SK-N-SH (cell line): ENCODE data around the gene LOXHD1. TPM values are rescaled to one million over a fixed set of nuclear protein-coding genes. Genes with fewer than 3 reads are reported as not detected.

Source experiments
- CTCF ChIA-PET: fragments of 300-600, 350-600 bp; formaldehyde crosslinking; extraction: SDS; loops from one replicate; lab custom pipeline; 2021; lab: Yijun Ruan, JAX
- POLR2A ChIA-PET: fragments of 350-600 bp; sonication (Branson Sonifier 250); formaldehyde crosslinking; extraction: SDS; loops from one replicate; lab custom pipeline; 2020; ENCODE audit warnings: antibody characterized with exemption, inconsistent platforms; lab: Yijun Ruan, JAX
- DNase-seq: peaks from one replicate; pipeline ENCODE4 v3.0.0; 2012
- H2AFZ ChIP-seq: fragments of 200-600 bp; sonication (generic); 2 replicates; pipeline ENCODE4 v1.8.1; 2016; ENCODE audit warnings: antibody characterized with exemption, mild to moderate bottlenecking, low read depth
- H3F3A ChIP-seq: fragments of 200-600 bp; sonication (generic); replicated peaks from 2 replicates; pipeline ENCODE3; 2016; ENCODE audit warnings: antibody characterized with exemption, mild to moderate bottlenecking; ENCODE audit not compliant: insufficient read depth
- H3K27ac ChIP-seq, 2 experiments: fragments of 200-500 bp in 1 of 2; fragments of 200-600 bp in 1 of 2; sonication (Bioruptor generic) in 1 of 2; sonication (generic), shearing (Covaris generic) in 1 of 2; 2 replicates each; pipeline versions ENCODE4 v1.5.1 to v1.6.1; 2014 to 2016; ENCODE audit warnings: low read depth in 2 of 2, inconsistent platforms in 1 of 2, low read length in 1 of 2, mild to moderate bottlenecking in 1 of 2, mixed read lengths in 1 of 2
- H3K27me3 ChIP-seq: fragments of 200-600 bp; sonication (generic), shearing (Covaris generic); 2 replicates; pipeline ENCODE4 v1.6.1; 2016; ENCODE audit warnings: mixed run types; ENCODE audit not compliant: insufficient read depth
- H3K36me3 ChIP-seq, 2 experiments: fragments of 200-500 bp in 1 of 2; fragments of 200-600 bp in 1 of 2; sonication (Bioruptor generic) in 1 of 2; sonication (generic) in 1 of 2; replicated peaks in 1 of 2; 2 replicates each; pipeline versions ENCODE3 to v1.5.1; 2014 to 2016; ENCODE audit warnings: low read length in 1 of 2, mild to moderate bottlenecking in 1 of 2; ENCODE audit not compliant: insufficient read depth in 2 of 2, control insufficient read depth in 1 of 2
- H3K4me1 ChIP-seq, 2 experiments: fragments of 200-500 bp in 1 of 2; fragments of 200-600 bp in 1 of 2; sonication (Bioruptor generic) in 1 of 2; sonication (generic), shearing (Covaris generic) in 1 of 2; 2 replicates each; pipeline versions ENCODE4 v1.5.1 to v1.6.1; 2014 to 2016; ENCODE audit warnings: low read depth in 1 of 2, low read length in 1 of 2, mixed run types in 1 of 2; ENCODE audit not compliant: insufficient read depth in 2 of 2, control insufficient read depth in 1 of 2
- H3K4me2 ChIP-seq: fragments of 200-600 bp; sonication (generic), shearing (Covaris generic); 2 replicates; pipeline ENCODE4 v1.6.1; 2017; ENCODE audit warnings: mixed run types
- H3K4me3 ChIP-seq, 2 experiments: fragments of 200-500 bp in 1 of 2; fragments of 200-600 bp in 1 of 2; sonication (Bioruptor generic) in 1 of 2; sonication (generic), shearing (Covaris generic) in 1 of 2; 2 replicates each; pipeline versions ENCODE4 v1.5.1 to v1.8.1; 2014 to 2016; ENCODE audit warnings: low read depth in 2 of 2, inconsistent platforms in 1 of 2, low read length in 1 of 2, mild to moderate bottlenecking in 1 of 2, mixed read lengths in 1 of 2, moderate library complexity in 1 of 2
- H3K79me2 ChIP-seq: fragments of 200-600 bp; sonication (generic); 2 replicates; pipeline ENCODE4 v1.8.1; 2017; ENCODE audit warnings: mild to moderate bottlenecking; ENCODE audit not compliant: insufficient read depth
- H3K9ac ChIP-seq: fragments of 200-600 bp; sonication (generic); 2 replicates; pipeline ENCODE4 v1.6.1; 2017; ENCODE audit warnings: mixed run types
- H3K9me2 ChIP-seq: fragments of 200-600 bp; sonication (generic); 2 replicates; pipeline ENCODE4 v1.6.1; 2017; ENCODE audit warnings: mixed run types
- H3K9me3 ChIP-seq: fragments of 200-600 bp; sonication (generic); 2 replicates; pipeline ENCODE4 v1.6.1; 2017; ENCODE audit warnings: mixed run types, mild to moderate bottlenecking, moderate library complexity
- H4K20me1 ChIP-seq: fragments of 200-600 bp; sonication (generic); 2 replicates; pipeline ENCODE4 v1.6.1; 2017; ENCODE audit warnings: mild to moderate bottlenecking, mixed run types; ENCODE audit not compliant: insufficient read depth
- CTCF ChIP-seq: fragments of 200-600 bp; sonication (generic); IDR thresholded peaks from 2 replicates; pipeline ENCODE4 v1.6.1; 2017; ENCODE audit warnings: antibody characterized with exemption, mild to moderate bottlenecking, moderate library complexity
- GATA2 ChIP-seq: sonication (generic); formaldehyde crosslinking; IDR thresholded peaks from 2 replicates; pipeline ENCODE4 v1.5.0; 2020; ENCODE audit warnings: mild to moderate bottlenecking, missing genetic modification reagents
- NFIC ChIP-seq: IDR thresholded peaks from 2 replicates; pipeline ENCODE4 v1.4.0; 2012; ENCODE audit warnings: borderline replicate concordance
- NRF1 ChIP-seq: IDR thresholded peaks from 2 replicates; pipeline ENCODE4 v1.6.1; 2012; ENCODE audit warnings: low read depth, mild to moderate bottlenecking, low read length
- POLR2AphosphoS5 ChIP-seq: IDR thresholded peaks from 2 replicates; pipeline ENCODE4 v1.6.1; 2012; ENCODE audit warnings: low read depth, low read length
- RAD21 ChIP-seq: IDR thresholded peaks from 2 replicates; pipeline ENCODE4 v1.6.1; 2012; ENCODE audit warnings: mild to moderate bottlenecking, low read length
- RCOR1 ChIP-seq: fragments of 150-350 bp; IDR thresholded peaks from 2 replicates; pipeline ENCODE4 v1.6.1; 2017; ENCODE audit warnings: antibody characterized with exemption, low read length
- REST ChIP-seq: IDR thresholded peaks from 2 replicates; pipeline ENCODE4 v1.6.1; 2012; ENCODE audit warnings: mild to moderate bottlenecking, low read depth, low read length, moderate library complexity
- RXRA ChIP-seq: IDR thresholded peaks from 2 replicates; pipeline ENCODE4 v1.4.0; 2012; ENCODE audit warnings: low read depth, mild to moderate bottlenecking, borderline replicate concordance
- TAF1 ChIP-seq: IDR thresholded peaks from 2 replicates; pipeline ENCODE4 v1.6.1; 2012; ENCODE audit warnings: low read depth, mild to moderate bottlenecking, low read length, moderate library complexity, borderline replicate concordance
- TCF12 ChIP-seq: IDR thresholded peaks from 2 replicates; pipeline ENCODE4 v1.4.0; 2012
- YY1 ChIP-seq: IDR thresholded peaks from 2 replicates; pipeline ENCODE4 v1.4.0; 2012; ENCODE audit warnings: low read depth, mild to moderate bottlenecking
- WGBS: methylation state at CpG from one replicate; pipeline ENCODE4 v1.1.6; 2017; ENCODE audit warnings: low lambda C conversion rate; 5-methylcytosine and 5-hydroxymethylcytosine counted together
- polyA plus RNA-seq, 3 experiments: library from polyadenylated mRNA; depleted of rRNA; stranded (reverse); fragments of >200 nt; gene quantifications; 2 replicates each; pipeline ENCODE4 v1.2.3, GENCODE V29; 2012
- TF ChIP-seq, protein P1 (sequence below): IDR thresholded peaks from 2 replicates; pipeline ENCODE4; 2012
- TF ChIP-seq, protein P2 (sequence below): IDR thresholded peaks from 2 replicates; pipeline ENCODE4 v1.4.0; 2012; ENCODE audit warnings: low read depth, borderline replicate concordance
- TF ChIP-seq, protein P3 (sequence below): IDR thresholded peaks from 2 replicates; pipeline ENCODE4 v1.4.0; 2012; ENCODE audit warnings: low read depth, borderline replicate concordance

LOXHD1 gene
- polyA plus RNA-seq, 1 of the 3 experiments (the other 2 are of a cell fraction): not detected

GRCh38 chr18:46469186-46469915 is 187.7 kb downstream of the LOXHD1 start:
- TF ChIP-seq RCOR1 (no peak), NFIC (no peak), YY1 (no peak), POLR2AphosphoS5 (no peak), RAD21 (no peak), TCF12 (no peak), CTCF (no peak), GATA2 (CRISPR knock-in tag) (no peak), RXRA (no peak), REST (no peak), NRF1 (no peak), TAF1 (no peak)
- TF ChIP-seq, protein P1, sequence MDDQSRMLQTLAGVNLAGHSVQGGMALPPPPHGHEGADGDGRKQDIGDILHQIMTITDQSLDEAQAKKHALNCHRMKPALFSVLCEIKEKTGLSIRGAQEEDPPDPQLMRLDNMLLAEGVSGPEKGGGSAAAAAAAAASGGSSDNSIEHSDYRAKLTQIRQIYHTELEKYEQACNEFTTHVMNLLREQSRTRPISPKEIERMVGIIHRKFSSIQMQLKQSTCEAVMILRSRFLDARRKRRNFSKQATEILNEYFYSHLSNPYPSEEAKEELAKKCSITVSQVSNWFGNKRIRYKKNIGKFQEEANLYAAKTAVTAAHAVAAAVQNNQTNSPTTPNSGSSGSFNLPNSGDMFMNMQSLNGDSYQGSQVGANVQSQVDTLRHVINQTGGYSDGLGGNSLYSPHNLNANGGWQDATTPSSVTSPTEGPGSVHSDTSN: no peak
- TF ChIP-seq, protein P2, sequence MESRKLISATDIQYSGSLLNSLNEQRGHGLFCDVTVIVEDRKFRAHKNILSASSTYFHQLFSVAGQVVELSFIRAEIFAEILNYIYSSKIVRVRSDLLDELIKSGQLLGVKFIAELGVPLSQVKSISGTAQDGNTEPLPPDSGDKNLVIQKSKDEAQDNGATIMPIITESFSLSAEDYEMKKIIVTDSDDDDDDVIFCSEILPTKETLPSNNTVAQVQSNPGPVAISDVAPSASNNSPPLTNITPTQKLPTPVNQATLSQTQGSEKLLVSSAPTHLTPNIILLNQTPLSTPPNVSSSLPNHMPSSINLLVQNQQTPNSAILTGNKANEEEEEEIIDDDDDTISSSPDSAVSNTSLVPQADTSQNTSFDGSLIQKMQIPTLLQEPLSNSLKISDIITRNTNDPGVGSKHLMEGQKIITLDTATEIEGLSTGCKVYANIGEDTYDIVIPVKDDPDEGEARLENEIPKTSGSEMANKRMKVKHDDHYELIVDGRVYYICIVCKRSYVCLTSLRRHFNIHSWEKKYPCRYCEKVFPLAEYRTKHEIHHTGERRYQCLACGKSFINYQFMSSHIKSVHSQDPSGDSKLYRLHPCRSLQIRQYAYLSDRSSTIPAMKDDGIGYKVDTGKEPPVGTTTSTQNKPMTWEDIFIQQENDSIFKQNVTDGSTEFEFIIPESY: no peak
- TF ChIP-seq, protein P3, sequence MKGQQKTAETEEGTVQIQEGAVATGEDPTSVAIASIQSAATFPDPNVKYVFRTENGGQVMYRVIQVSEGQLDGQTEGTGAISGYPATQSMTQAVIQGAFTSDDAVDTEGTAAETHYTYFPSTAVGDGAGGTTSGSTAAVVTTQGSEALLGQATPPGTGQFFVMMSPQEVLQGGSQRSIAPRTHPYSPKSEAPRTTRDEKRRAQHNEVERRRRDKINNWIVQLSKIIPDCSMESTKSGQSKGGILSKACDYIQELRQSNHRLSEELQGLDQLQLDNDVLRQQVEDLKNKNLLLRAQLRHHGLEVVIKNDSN: no peak
- no peaks in the 10 kb centered on the region for H3K36me3 ChIP-seq
- ChIA-PET CTCF (interaction anchor here (0.8 to 2.9 kb wide), 6 partner anchors 8 to 188 kb away, joined by 3 to 13 read pairs (median 4); no protein-coding TSS in a partner anchor), POLR2A (interaction anchor here (0.6 to 0.9 kb wide), 2 partner anchors 12 to 53 kb away, joined by 3 to 4 read pairs; no protein-coding TSS in a partner anchor)
- H3K9me3 ChIP-seq: no peaks in the 10 kb centered on the region
- H3K9ac ChIP-seq: no peak overlapping the region
- H4K20me1 ChIP-seq: no peaks in the 10 kb centered on the region
- H3K9me2 ChIP-seq: no peaks in the 10 kb centered on the region
- DNase-seq: peak; percentile 61
- H3K4me3 ChIP-seq: no peak overlapping the region
- H3K27ac ChIP-seq: 0 out of 4 replicates have a peak overlapping the region, but pooled peaks of 1 of the 2 experiments have one; percentile 6
- H3K4me2 ChIP-seq: no peak overlapping the region
- H3F3A ChIP-seq: no peaks in the 10 kb centered on the region
- H2AFZ ChIP-seq: no peak overlapping the region
- peaks cover 0 to 19% of the 10 kb centered on the region in 2 experiments; a peak in 1 of 4 replicates for H3K4me1 ChIP-seq
- 31% methylated on average over 3 of the region's 3 CpGs for WGBS
- no peaks in the 10 kb centered on the region for H3K79me2 ChIP-seq
- no peaks in the 10 kb centered on the region; the same call in 1 of the 2 replicates for H3K27me3 ChIP-seq
